GM19035 (cell line): ENCODE measurements around the gene VSTM2L.
"Not testable (repeated sequence)": the region's sequence is repeated elsewhere in the genome, so short reads cannot be mapped to it uniquely, and the experiment has no call there.

Source experiments
- ATAC-seq: cut with Tn5 transposase; IDR thresholded peaks from one replicate; pipeline ENCODE4 v1.9.1; 2021; ENCODE audit not compliant: unreplicated experiment

VSTM2L gene

GRCh38 chr20:37958856-37959520, 56.1 kb downstream of the VSTM2L start:
- ATAC-seq: no peak

GRCh38 chr20:37961066-37961465, 58.1 kb downstream of the VSTM2L start:
- ATAC-seq: no peak

- ATAC-seq: not testable (repeated sequence)
These were observed 60.6 kb downstream of the VSTM2L start for GRCh38 chr20:37963483-37963882.

GRCh38 chr20:37968841-37969401, 66.0 kb downstream of the VSTM2L start:
- ATAC-seq: no peak

- no peak for ATAC-seq
These were observed 67.3 kb downstream of the VSTM2L start for GRCh38 chr20:37969949-37970855.

GRCh38 chr20:37970856-37971245, 67.9 kb downstream of the VSTM2L start:
- ATAC-seq: no peak

- no peak for ATAC-seq
These were observed 68.7 kb downstream of the VSTM2L start for GRCh38 chr20:37971561-37972127.

- no peak for ATAC-seq
These were observed 69.5 kb downstream of the VSTM2L start for GRCh38 chr20:37972256-37973058.

- ATAC-seq: no peak
These were observed 70.4 kb downstream of the VSTM2L start for GRCh38 chr20:37973059-37973910.

GRCh38 chr20:37976887-37977286, 74.0 kb downstream of the VSTM2L start:
- no peak for ATAC-seq

- ATAC-seq: no peak
These were observed 74.4 kb downstream of the VSTM2L start for GRCh38 chr20:37977338-37977737.

GRCh38 chr20:37977786-37978185, 74.9 kb downstream of the VSTM2L start:
- ATAC-seq: no peak

GRCh38 chr20:37979021-37979985, 76.4 kb downstream of the VSTM2L start:
- no peak for ATAC-seq

GRCh38 chr20:37980383-37980782, 77.5 kb downstream of the VSTM2L start:
- no peak for ATAC-seq

- ATAC-seq: no peak
These were observed 77.9 kb downstream of the VSTM2L start for GRCh38 chr20:37980876-37981275.

GRCh38 chr20:37981568-37981967, 78.6 kb downstream of the VSTM2L start:
- no peak for ATAC-seq

GRCh38 chr20:37983286-37983685, 80.4 kb downstream of the VSTM2L start:
- no peak for ATAC-seq

GRCh38 chr20:37984018-37984785, 81.3 kb downstream of the VSTM2L start:
- ATAC-seq: no peak
